ENCODE results near the gene NOL3. TPM values are rescaled to one million over a fixed set of nuclear protein-coding genes. Genes with fewer than 3 reads are reported as not detected.

Gene NOL3
- polyA plus RNA-seq, 1 of the 3 experiments (the other 2 are of a cell fraction) = 34.1 TPM

DNA sequence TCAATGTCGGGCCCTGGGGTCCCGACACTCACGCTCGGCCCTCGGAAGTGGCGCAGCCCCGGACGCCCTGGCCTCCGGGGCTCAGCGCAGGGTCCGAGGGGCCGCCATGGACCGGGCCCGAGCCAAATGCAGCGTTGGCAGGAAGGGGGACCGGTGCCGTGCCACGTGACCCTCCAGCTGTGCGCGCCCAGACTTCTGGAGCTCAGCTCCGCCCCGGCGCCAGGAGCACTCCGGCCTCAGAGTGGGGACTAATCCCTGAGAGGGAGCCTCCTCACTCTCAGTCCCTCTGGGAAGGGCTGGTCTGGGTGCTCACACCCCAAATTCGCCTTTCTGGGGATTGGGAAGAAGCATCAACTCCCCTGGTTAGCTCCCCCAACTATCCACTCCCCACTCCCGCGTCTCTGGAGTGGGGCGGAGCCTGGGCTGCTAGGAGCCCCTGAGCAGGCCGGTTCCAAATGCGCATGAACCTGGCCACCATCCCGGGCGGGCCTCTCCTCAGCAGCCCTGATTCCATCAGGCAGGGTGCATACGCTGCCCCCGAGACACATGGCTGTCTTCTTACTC lies 19.4 kb upstream of the NOL3 start, which contains the start of gene B3GNT9 (continued):
- no peak for TF ChIP-seq RFX5 (IDR thresholded peaks at IDR 0.05; ENCODE audit: low read length)
- TF ChIP-seq MXI1 (IDR thresholded peaks at IDR 0.05; ENCODE audit: low read depth, low read length) = peak; percentile 36; the same call in 1 of the 2 replicates
- TF ChIP-seq EZH2phosphoT487 (IDR thresholded peaks at IDR 0.05; ENCODE audit: borderline replicate concordance, low read depth) = no peak
- peak; percentile 21 for TF ChIP-seq CHD2 (IDR thresholded peaks at IDR 0.05; ENCODE audit: low read length, partially characterized antibody)
- TF ChIP-seq TEAD4 (IDR thresholded peaks at IDR 0.05; ENCODE audit: borderline replicate concordance, insufficient read depth) = no peak
- no peak for TF ChIP-seq FOXJ3 (CRISPR knock-in tag; IDR thresholded peaks at IDR 0.05)
- TF ChIP-seq JUND (IDR thresholded peaks at IDR 0.05) = no peak
- no peak for TF ChIP-seq RXRA (IDR thresholded peaks at IDR 0.05; ENCODE audit: borderline replicate concordance, low read depth)
- TF ChIP-seq EP300 (IDR thresholded peaks at IDR 0.05; ENCODE audit: borderline replicate concordance in 1 of 2, low read depth in 1 of 2, low read length in 1 of 2) = no peak
- TF ChIP-seq RAD21 (IDR thresholded peaks at IDR 0.05; ENCODE audit: low read length) = no peak
- TF ChIP-seq, protein P1, sequence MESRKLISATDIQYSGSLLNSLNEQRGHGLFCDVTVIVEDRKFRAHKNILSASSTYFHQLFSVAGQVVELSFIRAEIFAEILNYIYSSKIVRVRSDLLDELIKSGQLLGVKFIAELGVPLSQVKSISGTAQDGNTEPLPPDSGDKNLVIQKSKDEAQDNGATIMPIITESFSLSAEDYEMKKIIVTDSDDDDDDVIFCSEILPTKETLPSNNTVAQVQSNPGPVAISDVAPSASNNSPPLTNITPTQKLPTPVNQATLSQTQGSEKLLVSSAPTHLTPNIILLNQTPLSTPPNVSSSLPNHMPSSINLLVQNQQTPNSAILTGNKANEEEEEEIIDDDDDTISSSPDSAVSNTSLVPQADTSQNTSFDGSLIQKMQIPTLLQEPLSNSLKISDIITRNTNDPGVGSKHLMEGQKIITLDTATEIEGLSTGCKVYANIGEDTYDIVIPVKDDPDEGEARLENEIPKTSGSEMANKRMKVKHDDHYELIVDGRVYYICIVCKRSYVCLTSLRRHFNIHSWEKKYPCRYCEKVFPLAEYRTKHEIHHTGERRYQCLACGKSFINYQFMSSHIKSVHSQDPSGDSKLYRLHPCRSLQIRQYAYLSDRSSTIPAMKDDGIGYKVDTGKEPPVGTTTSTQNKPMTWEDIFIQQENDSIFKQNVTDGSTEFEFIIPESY (IDR thresholded peaks at IDR 0.05; ENCODE audit: borderline replicate concordance, low read depth) = no peak
- TF ChIP-seq MEF2A (IDR thresholded peaks at IDR 0.05; ENCODE audit: borderline replicate concordance, low read depth) = no peak
- TF ChIP-seq, protein P2, sequence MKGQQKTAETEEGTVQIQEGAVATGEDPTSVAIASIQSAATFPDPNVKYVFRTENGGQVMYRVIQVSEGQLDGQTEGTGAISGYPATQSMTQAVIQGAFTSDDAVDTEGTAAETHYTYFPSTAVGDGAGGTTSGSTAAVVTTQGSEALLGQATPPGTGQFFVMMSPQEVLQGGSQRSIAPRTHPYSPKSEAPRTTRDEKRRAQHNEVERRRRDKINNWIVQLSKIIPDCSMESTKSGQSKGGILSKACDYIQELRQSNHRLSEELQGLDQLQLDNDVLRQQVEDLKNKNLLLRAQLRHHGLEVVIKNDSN (IDR thresholded peaks at IDR 0.05; ENCODE audit: borderline replicate concordance, low read depth) = peak; percentile 91

DNA sequence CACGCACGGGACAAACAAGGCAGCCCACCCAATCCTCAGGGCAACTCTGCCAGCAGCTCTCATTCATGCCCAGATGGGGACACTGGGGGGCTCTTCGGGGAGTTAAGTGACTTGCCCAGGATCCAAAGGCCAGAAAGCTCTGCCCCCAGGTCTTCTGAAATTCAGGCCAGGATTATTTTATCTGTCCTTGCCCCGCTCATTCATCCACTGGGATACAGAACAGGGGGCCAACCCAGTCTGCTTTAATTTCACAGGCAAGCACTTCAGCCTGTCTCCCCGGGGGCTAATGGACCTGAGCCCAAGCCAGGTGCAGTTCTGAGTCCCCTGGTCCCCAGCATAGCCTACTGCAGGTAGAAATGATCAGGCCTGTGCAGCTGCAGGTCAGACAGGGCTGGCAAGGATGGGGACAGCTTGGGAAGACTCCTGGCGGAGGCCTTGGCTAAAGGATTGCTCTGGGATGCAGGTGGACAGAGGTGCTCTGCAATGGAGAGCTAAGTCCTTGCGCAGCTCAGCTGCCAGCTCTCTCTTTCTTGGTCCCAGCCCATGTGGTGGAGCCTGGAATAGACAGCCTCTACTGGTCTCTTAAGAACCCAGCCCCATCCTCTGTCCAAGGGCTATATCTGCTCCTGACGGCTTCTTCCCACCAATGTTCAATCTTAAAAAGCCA lies 18.8 kb upstream of the NOL3 start:
- Histone ChIP-seq H3K36me3 (replicated peaks in 1 of 2; ENCODE audit: control insufficient read depth in 1 of 2, insufficient read depth in 2 of 2, low read length in 1 of 2) (peaks cover 10 to 25% of the 10 kb centered on the region in 2 experiments), H3K4me2 (no peak overlapping the region; the same call in 1 of the 2 replicates), H3F3A (replicated peaks; ENCODE audit: insufficient read depth) (peaks cover 8% of the 10 kb centered on the region), H3K27me3 (ENCODE audit: insufficient read depth) (no peaks in the 10 kb centered on the region), H3K4me3 (ENCODE audit: low read depth in 2 of 2, low read length in 1 of 2) (peak overlapping the region in 1 of 2 experiments; percentile 66; a peak in 1 of 4 replicates), H3K27ac (ENCODE audit: low read depth in 2 of 2, low read length in 1 of 2) (peak overlapping the region in 1 of 2 experiments; percentile 90; a peak in 2 of 4 replicates), H3K9me3 (no peaks in the 10 kb centered on the region), H3K9ac (no peak overlapping the region), H4K20me1 (ENCODE audit: insufficient read depth) (peaks cover 15% of the 10 kb centered on the region), H3K79me2 (ENCODE audit: insufficient read depth) (no peaks in the 10 kb centered on the region), H2AFZ (ENCODE audit: low read depth) (0 out of 2 replicates have a peak overlapping the region, but pooled peaks have one; percentile 43), H3K9me2 (no peaks in the 10 kb centered on the region), H3K4me1 (ENCODE audit: control insufficient read depth in 1 of 2, insufficient read depth in 2 of 2, low read depth in 1 of 2, low read length in 1 of 2) (peaks cover 0 to 11% of the 10 kb centered on the region in 2 experiments; a peak in 1 of 4 replicates)
- 67% methylated on average over 6 of the region's 8 CpGs for WGBS (ENCODE audit: low lambda C conversion rate)
- DNase-seq = no peak
- TF ChIP-seq TCF12 (IDR thresholded peaks at IDR 0.05) (0 out of 2 replicates have a peak, but pooled peaks have one; percentile 2), GABPA (IDR thresholded peaks at IDR 0.05; ENCODE audit: low read depth) (no peak)
- POLR2A ChIA-PET = interaction anchor here (0.6 to 1.8 kb wide), 7 partner anchors 10 to 137 kb away, joined by 3 to 8 read pairs (median 4); partner anchors contain the start of gene CBFB
- CTCF ChIA-PET = interaction anchor here (0.5 to 14.2 kb wide), 19 partner anchors 9 to 251 kb away, joined by 3 to 470 read pairs (median 4); partner anchors contain the start of genes CBFB, CES3, FBXL8 and TRADD
